ENCODE measurements around the gene ARL4D.
A peak's percentile ranks its signal among the peaks of the same experiment; 100 is the strongest.

The ARL4D gene

DNA sequence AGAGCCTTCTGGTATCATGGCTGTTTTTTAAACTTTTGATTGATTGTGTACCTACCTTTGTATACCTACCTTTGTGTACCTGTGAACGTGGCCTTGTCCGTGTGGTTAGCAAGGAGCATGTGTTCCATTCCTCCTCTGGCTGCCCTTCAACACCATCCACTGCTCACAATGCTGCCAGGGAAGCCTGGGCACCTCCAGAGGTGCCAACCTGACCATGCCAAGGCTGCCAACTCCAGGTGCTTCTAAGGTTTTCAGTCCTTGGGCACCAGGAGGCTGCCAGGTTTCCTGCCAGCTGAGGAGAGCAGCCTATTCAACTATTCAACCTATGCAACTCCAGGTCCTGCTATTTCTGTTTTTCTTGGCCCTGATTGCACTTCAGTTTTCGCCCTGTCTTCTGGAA is 17.6 kb upstream of the ARL4D start:
- Histone ChIP-seq H3K27me3 (ENCODE audit: control insufficient read depth in 2 of 2, insufficient read depth in 2 of 2, low read length in 2 of 2) (no peaks in the 10 kb centered on the region), H3K4me1 (ENCODE audit: control insufficient read depth in 2 of 2, insufficient read depth in 2 of 2, low read length in 2 of 2) (peaks cover 0 to 12% of the 10 kb centered on the region in 2 donors), H3K36me3 (ENCODE audit: control insufficient read depth in 2 of 2, insufficient read depth in 2 of 2, low read length in 2 of 2) (no peaks in the 10 kb centered on the region), H3K27ac (ENCODE audit: low read depth in 2 of 2, low read length in 2 of 2) (no peak overlapping the region), H3K9me3 (ENCODE audit: control insufficient read depth in 2 of 2, low read length in 2 of 2) (peaks cover 0 to 5% of the 10 kb centered on the region in 2 donors), H3K9ac (ENCODE audit: low read depth in 1 of 2, low read length in 2 of 2) (no peak overlapping the region), H3K4me3 (ENCODE audit: low read length in 2 of 2) (no peak overlapping the region)

DNA sequence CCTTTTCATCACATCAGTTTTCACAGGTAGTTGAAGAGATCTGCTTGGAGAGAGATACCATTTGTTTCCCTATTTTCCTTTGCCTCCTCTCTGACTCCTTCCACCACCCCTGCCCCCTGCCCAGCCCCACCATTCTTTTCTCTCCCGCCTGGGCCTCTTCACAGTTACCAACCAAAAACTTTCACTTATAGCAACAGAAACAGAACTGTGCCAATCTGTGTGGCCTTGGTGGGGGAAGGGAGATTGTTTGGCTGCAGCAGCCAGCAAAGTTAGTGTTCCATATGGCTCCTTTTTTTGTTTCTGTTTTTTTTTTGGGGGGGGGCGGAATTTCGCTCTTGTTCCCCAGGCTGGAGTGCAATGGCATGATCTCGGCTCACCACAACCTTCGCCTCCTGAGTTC is 17.2 kb upstream of the ARL4D start:
- H3K4me3 ChIP-seq (ENCODE audit: low read length in 2 of 2) = no peak overlapping the region
- no peak overlapping the region for H3K9ac ChIP-seq (ENCODE audit: low read depth in 1 of 2, low read length in 2 of 2)
- H3K36me3 ChIP-seq (ENCODE audit: control insufficient read depth in 2 of 2, insufficient read depth in 2 of 2, low read length in 2 of 2) = no peaks in the 10 kb centered on the region
- H3K27me3 ChIP-seq (ENCODE audit: control insufficient read depth in 2 of 2, insufficient read depth in 2 of 2, low read length in 2 of 2) = no peaks in the 10 kb centered on the region
- peaks cover 0 to 5% of the 10 kb centered on the region in 2 donors for H3K9me3 ChIP-seq (ENCODE audit: control insufficient read depth in 2 of 2, low read length in 2 of 2)
- peaks cover 0 to 12% of the 10 kb centered on the region in 2 donors for H3K4me1 ChIP-seq (ENCODE audit: control insufficient read depth in 2 of 2, insufficient read depth in 2 of 2, low read length in 2 of 2)
- no peak overlapping the region for H3K27ac ChIP-seq (ENCODE audit: low read depth in 2 of 2, low read length in 2 of 2)

DNA sequence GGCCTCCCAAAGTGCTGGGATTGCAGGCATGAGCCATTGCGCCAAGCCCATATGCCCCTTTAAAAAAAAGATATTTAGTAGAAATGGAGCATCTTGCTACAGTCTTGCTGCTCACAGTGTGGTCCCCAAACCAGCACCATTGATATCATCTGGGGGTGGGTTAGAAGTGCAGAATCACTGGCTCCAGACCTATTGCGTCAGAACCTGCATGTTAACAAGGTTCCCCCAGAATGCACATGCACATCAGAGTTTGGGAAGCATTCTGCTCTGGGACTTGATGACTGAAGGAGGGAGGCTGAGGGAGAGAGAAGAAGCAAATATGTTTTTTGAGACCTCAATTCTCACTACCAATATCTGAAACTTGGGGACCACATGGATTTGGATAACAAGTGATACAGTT is 16.0 kb upstream of the ARL4D start:
- no peaks in the 10 kb centered on the region for H3K36me3 ChIP-seq (ENCODE audit: control insufficient read depth in 2 of 2, insufficient read depth in 2 of 2, low read length in 2 of 2)
- no peaks in the 10 kb centered on the region for H3K27me3 ChIP-seq (ENCODE audit: control insufficient read depth in 2 of 2, insufficient read depth in 2 of 2, low read length in 2 of 2)
- H3K27ac ChIP-seq (ENCODE audit: low read depth in 2 of 2, low read length in 2 of 2) = no peak overlapping the region
- H3K4me3 ChIP-seq (ENCODE audit: low read length in 2 of 2) = no peak overlapping the region
- H3K9ac ChIP-seq (ENCODE audit: low read depth in 1 of 2, low read length in 2 of 2) = no peak overlapping the region
- H3K9me3 ChIP-seq (ENCODE audit: control insufficient read depth in 2 of 2, low read length in 2 of 2) = peaks cover 0 to 5% of the 10 kb centered on the region in 2 donors
- H3K4me1 ChIP-seq (ENCODE audit: control insufficient read depth in 2 of 2, insufficient read depth in 2 of 2, low read length in 2 of 2) = peaks cover 0 to 14% of the 10 kb centered on the region in 2 donors

DNA sequence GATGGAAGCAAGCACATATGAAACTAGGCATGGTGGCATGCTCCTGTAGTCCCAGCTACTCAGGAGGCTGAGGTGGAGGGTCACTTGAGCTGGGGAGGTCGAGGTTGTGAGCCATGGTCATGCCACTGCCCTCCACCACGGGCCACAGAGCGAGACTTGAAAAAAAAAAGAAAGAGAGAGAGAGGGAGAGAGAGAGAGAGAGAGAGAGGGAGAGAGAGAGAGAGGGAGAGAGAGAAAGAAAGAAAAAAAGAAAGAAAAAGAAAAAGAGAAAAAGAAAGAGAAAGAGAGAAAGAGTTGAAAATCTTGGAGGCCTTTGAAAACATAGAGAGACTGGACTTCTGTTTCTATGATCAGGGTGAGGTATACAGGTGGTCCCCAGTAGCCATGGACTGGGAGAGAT is 15.4 kb upstream of the ARL4D start:
- H3K27ac ChIP-seq (ENCODE audit: low read depth in 2 of 2, low read length in 2 of 2) = no peak overlapping the region
- no peak overlapping the region for H3K4me3 ChIP-seq (ENCODE audit: low read length in 2 of 2)
- no peaks in the 10 kb centered on the region for H3K27me3 ChIP-seq (ENCODE audit: control insufficient read depth in 2 of 2, insufficient read depth in 2 of 2, low read length in 2 of 2)
- H3K36me3 ChIP-seq (ENCODE audit: control insufficient read depth in 2 of 2, insufficient read depth in 2 of 2, low read length in 2 of 2) = no peaks in the 10 kb centered on the region
- peaks cover 0 to 5% of the 10 kb centered on the region in 2 donors for H3K9me3 ChIP-seq (ENCODE audit: control insufficient read depth in 2 of 2, low read length in 2 of 2)
- H3K4me1 ChIP-seq (ENCODE audit: control insufficient read depth in 2 of 2, insufficient read depth in 2 of 2, low read length in 2 of 2) = peaks cover 0 to 14% of the 10 kb centered on the region in 2 donors
- no peak overlapping the region for H3K9ac ChIP-seq (ENCODE audit: low read depth in 1 of 2, low read length in 2 of 2)

DNA sequence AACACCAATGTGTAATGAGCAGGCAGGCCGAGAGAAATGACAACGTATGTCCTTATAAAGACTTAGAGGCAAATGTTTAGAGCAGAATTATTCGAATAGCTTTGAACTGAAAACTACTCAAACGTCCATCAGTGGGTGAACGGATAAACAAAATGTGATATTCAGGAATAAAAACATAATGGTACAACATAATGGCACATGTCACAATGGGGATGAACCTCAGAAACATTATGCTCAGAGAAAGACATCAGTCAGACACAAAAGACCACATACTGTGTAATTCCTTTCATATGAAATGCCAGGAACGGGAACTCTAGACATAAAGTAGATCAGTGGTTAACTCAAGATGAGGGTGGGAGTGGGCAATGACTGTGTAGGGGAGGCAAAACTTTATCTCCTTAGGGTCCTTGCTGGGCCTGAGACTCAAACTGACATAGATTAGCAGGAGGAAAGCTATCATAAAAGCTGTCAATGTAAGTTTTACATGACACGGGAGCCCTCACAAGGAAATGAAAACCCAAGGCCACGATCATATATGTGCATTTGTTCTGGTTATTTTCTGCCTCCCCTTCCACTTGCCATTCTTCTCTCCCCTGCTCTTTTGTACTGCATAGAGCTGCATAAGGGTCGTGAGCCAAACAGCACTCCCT is 14.8 kb upstream of the ARL4D start:
- Histone ChIP-seq H3K27me3 (ENCODE audit: control insufficient read depth in 2 of 2, insufficient read depth in 2 of 2, low read length in 2 of 2) (no peaks in the 10 kb centered on the region), H3K9me3 (ENCODE audit: control insufficient read depth in 2 of 2, low read length in 2 of 2) (peaks cover 0 to 5% of the 10 kb centered on the region in 2 donors), H3K27ac (ENCODE audit: low read depth in 2 of 2, low read length in 2 of 2) (peak overlapping the region in 1 of 2 donors; percentile 11), H3K4me1 (ENCODE audit: control insufficient read depth in 2 of 2, insufficient read depth in 2 of 2, low read length in 2 of 2) (peaks cover 0 to 14% of the 10 kb centered on the region in 2 donors), H3K9ac (ENCODE audit: low read depth in 1 of 2, low read length in 2 of 2) (no peak overlapping the region), H3K36me3 (ENCODE audit: control insufficient read depth in 2 of 2, insufficient read depth in 2 of 2, low read length in 2 of 2) (no peaks in the 10 kb centered on the region), H3K4me3 (ENCODE audit: low read length in 2 of 2) (no peak overlapping the region)

DNA sequence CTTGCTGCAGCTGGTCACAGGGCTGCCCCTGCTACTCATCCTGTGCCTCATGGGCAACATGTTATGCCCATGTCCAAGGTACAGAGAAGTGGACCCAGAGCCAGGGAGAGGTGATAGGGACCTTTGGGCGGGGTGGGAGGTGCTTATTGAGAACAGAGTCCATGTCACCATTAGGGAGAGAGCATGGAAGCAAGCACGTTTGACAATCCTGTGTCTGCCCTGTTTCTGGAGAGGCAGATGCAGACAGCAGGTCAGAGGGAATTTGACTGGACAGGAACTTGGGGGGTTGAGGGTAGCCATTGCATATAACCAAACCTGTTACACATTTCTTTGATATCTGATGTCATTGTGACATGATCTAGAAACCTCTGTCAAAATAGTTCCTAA is 14.3 kb upstream of the ARL4D start:
- no peak overlapping the region for H3K4me3 ChIP-seq (ENCODE audit: low read length in 2 of 2)
- H3K4me1 ChIP-seq (ENCODE audit: control insufficient read depth in 2 of 2, insufficient read depth in 2 of 2, low read length in 2 of 2) = peaks cover 2 to 15% of the 10 kb centered on the region in 2 donors
- H3K27ac ChIP-seq (ENCODE audit: low read depth in 2 of 2, low read length in 2 of 2) = peak overlapping the region in 1 of 2 donors; percentile 11
- H3K36me3 ChIP-seq (ENCODE audit: control insufficient read depth in 2 of 2, insufficient read depth in 2 of 2, low read length in 2 of 2) = no peaks in the 10 kb centered on the region
- H3K9me3 ChIP-seq (ENCODE audit: control insufficient read depth in 2 of 2, low read length in 2 of 2) = peaks cover 0 to 5% of the 10 kb centered on the region in 2 donors
- H3K9ac ChIP-seq (ENCODE audit: low read depth in 1 of 2, low read length in 2 of 2) = no peak overlapping the region
- no peaks in the 10 kb centered on the region for H3K27me3 ChIP-seq (ENCODE audit: control insufficient read depth in 2 of 2, insufficient read depth in 2 of 2, low read length in 2 of 2)

DNA sequence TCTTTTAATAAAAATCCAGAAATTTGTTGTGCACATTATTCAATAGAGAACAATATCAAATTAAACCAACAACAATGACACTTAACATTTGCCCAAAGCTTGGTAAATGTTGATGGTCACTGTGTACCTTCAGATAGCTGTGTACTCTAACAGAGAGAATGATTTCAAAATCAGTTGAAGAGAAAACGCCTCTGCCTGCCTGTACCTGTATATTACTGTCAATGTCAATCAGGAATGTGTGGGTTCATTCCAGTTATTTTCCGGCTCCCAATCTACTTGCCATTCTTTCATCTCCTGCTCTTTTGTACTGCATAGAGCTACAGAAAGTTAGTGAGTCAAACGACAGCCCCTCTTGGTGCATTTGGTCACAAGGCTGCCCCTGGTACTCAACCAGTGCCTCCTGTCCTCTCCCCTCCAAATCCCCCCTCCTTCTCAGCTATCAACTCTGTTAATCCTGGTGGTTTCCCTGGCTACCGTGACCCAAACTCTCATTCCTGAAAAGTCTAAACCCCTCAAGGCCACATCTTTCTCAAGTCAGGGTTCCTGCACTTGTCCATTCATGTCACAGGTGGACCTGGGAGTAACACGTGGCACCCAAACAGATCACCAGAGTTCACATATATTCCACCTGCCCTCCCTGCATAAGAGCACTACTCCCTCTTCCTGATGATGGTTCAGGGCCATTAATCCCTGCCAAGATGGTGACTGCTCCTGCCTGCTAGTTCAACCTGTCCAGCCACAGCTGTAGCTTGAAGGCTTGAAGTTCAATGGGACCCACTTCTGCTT is 13.6 kb upstream of the ARL4D start:
- no peak overlapping the region for H3K9ac ChIP-seq (ENCODE audit: low read depth in 1 of 2, low read length in 2 of 2)
- H3K9me3 ChIP-seq (ENCODE audit: control insufficient read depth in 2 of 2, low read length in 2 of 2) = peaks cover 0 to 2% of the 10 kb centered on the region in 2 donors
- no peaks in the 10 kb centered on the region for H3K27me3 ChIP-seq (ENCODE audit: control insufficient read depth in 2 of 2, insufficient read depth in 2 of 2, low read length in 2 of 2)
- H3K36me3 ChIP-seq (ENCODE audit: control insufficient read depth in 2 of 2, insufficient read depth in 2 of 2, low read length in 2 of 2) = no peaks in the 10 kb centered on the region
- peak overlapping the region in 1 of 2 donors; percentile 23 for H3K27ac ChIP-seq (ENCODE audit: low read depth in 2 of 2, low read length in 2 of 2)
- peaks cover 4 to 19% of the 10 kb centered on the region in 2 donors for H3K4me1 ChIP-seq (ENCODE audit: control insufficient read depth in 2 of 2, insufficient read depth in 2 of 2, low read length in 2 of 2)
- no peak overlapping the region for H3K4me3 ChIP-seq (ENCODE audit: low read length in 2 of 2)

DNA sequence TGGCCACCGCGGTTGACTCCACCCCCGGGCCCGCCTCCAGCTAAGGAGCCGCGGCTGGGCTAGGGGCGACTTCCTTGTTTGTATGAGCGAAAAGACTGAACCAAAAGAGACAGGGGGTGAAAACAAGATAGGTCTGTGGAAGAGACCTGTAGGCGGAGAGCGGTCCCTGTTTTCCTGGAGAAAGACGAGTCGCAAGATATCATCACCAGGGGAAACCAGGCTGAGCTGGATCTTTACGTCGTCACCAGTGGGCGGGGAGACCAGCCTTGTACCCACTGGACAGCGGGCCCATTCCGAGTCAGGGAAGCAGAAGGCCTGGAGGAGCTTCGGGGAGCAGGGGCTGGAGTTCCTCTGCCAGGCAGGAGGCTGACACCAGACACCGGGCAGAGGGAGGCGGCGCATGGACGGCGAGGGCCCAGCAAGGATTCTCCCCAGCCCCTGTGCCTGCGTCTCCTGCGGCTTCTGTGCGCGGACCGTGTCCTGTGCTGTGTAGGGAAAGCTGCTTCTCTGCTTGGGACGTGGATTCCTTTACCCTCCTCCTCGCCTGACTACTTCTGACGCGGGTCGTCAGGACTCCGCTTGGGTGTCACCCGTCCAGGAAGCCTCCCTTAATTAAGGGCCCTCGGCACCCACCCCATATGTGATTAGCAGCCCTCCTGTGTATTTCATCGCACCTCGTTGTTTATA is 10.3 kb upstream of the ARL4D start:
- H3K9ac ChIP-seq (ENCODE audit: low read depth in 1 of 2, low read length in 2 of 2) = peak overlapping the region; percentile 94 to 95
- H3K27me3 ChIP-seq (ENCODE audit: control insufficient read depth in 2 of 2, insufficient read depth in 2 of 2, low read length in 2 of 2) = no peaks in the 10 kb centered on the region
- H3K4me3 ChIP-seq (ENCODE audit: low read length in 2 of 2) = peak overlapping the region; percentile 88 to 91
- H3K27ac ChIP-seq (ENCODE audit: low read depth in 2 of 2, low read length in 2 of 2) = peak overlapping the region; percentile 98 to 99
- peaks cover 4 to 19% of the 10 kb centered on the region in 2 donors for H3K4me1 ChIP-seq (ENCODE audit: control insufficient read depth in 2 of 2, insufficient read depth in 2 of 2, low read length in 2 of 2)
- no peaks in the 10 kb centered on the region for H3K36me3 ChIP-seq (ENCODE audit: control insufficient read depth in 2 of 2, insufficient read depth in 2 of 2, low read length in 2 of 2)
- H3K9me3 ChIP-seq (ENCODE audit: control insufficient read depth in 2 of 2, low read length in 2 of 2) = no peaks in the 10 kb centered on the region

DNA sequence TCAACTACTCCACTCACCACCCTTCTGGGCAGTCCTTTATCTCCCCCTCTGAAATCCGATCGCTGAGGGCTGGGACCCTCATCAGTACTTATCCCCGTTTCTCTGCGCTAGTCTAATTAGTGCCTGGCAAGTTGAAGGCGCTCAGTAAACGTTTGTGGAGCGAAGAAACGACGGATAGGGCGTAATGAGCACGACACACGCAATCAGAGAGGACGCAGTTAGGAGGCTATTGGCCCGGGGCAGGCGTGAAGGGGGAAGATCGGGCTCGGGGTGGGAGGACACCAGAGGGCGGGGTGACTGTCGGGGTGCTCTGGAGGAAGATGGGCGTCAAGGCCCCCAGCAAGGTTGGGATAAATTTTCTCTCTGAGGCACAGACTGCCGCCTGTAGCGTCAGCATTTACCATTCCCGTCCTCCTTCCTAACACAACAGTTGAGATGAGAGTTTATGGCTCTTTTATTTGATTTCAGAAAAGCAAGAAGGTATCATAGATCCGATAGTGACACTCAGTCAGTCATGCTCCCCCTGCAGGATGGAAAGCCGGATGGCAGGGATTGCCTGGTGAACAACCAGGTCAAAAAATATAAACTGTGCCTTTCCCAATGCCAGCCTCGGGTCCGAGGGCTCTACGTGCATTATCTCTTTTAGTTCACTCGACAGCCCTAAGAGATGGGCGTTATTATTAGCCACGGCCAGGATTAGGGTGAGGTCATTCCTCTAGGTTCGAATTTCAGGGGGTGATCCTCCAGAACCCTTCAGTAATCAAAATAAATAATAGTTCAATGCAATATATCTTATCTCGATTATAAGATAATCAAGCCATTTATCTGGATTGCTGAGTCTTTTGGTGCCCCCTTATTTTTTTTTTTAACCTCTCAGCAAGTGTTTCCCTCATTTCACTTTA is 9.5 kb upstream of the ARL4D start:
- Histone ChIP-seq H3K4me1 (ENCODE audit: control insufficient read depth in 2 of 2, insufficient read depth in 2 of 2, low read length in 2 of 2) (peaks cover 4 to 17% of the 10 kb centered on the region in 2 donors), H3K9ac (ENCODE audit: low read depth in 1 of 2, low read length in 2 of 2) (peak overlapping the region; percentile 94 to 95), H3K9me3 (ENCODE audit: control insufficient read depth in 2 of 2, low read length in 2 of 2) (no peaks in the 10 kb centered on the region), H3K27me3 (ENCODE audit: control insufficient read depth in 2 of 2, insufficient read depth in 2 of 2, low read length in 2 of 2) (no peaks in the 10 kb centered on the region), H3K4me3 (ENCODE audit: low read length in 2 of 2) (peak overlapping the region; percentile 88 to 91), H3K27ac (ENCODE audit: low read depth in 2 of 2, low read length in 2 of 2) (peak overlapping the region; percentile 98 to 99), H3K36me3 (ENCODE audit: control insufficient read depth in 2 of 2, insufficient read depth in 2 of 2, low read length in 2 of 2) (no peaks in the 10 kb centered on the region)

Data from mucosa of rectum (tissue), 2 donors.